Hepatocyte (in vitro differentiated cells): ENCODE measurements around the gene SLC22A15. TPM values are rescaled to one million over a fixed set of nuclear protein-coding genes. Genes with fewer than 3 reads are reported as not detected.

ENCODE experiments used
- DNase-seq: peaks from one replicate; pipeline ENCODE4 v3.0.0-alpha.2; 2016; ENCODE audit warnings: low spot score
- H2AFZ ChIP-seq: fragments of 200-600 bp; sonication (generic); 2 replicates; pipeline ENCODE4 v1.6.0; 2016; ENCODE audit warnings: antibody characterized with exemption, mild to moderate bottlenecking
- H3K27ac ChIP-seq: fragments of 200-600 bp; sonication (generic); 2 replicates; pipeline ENCODE4 v1.5.1; 2016; ENCODE audit warnings: mild to moderate bottlenecking
- H3K27me3 ChIP-seq: fragments of 200-600 bp; sonication (generic); 2 replicates; pipeline ENCODE4 v1.6.1; 2016
- H3K36me3 ChIP-seq: fragments of 200-600 bp; sonication (generic); replicated peaks from 2 replicates; pipeline ENCODE4 v1.5.1; 2016; ENCODE audit warnings: low read depth; ENCODE audit not compliant: insufficient read depth
- H3K4me1 ChIP-seq: fragments of 200-600 bp; sonication (generic); 2 replicates; pipeline ENCODE4 v1.5.1; 2016; ENCODE audit warnings: mild to moderate bottlenecking, moderate library complexity; ENCODE audit not compliant: insufficient read depth
- H3K4me2 ChIP-seq: fragments of 200-600 bp; sonication (generic); 2 replicates; pipeline ENCODE4 v1.6.0; 2016
- H3K4me3 ChIP-seq: fragments of 200-600 bp; sonication (generic); 2 replicates; pipeline ENCODE4 v1.5.1; 2016; ENCODE audit warnings: mild to moderate bottlenecking
- H3K79me2 ChIP-seq: fragments of 200-600 bp; sonication (generic); 2 replicates; pipeline ENCODE4 v1.6.0; 2017; ENCODE audit warnings: mild to moderate bottlenecking
- H3K9me2 ChIP-seq: fragments of 200-600 bp; sonication (generic); replicated peaks from 2 replicates; pipeline ENCODE4 v1.6.0; 2017; ENCODE audit warnings: mild to moderate bottlenecking; ENCODE audit not compliant: insufficient read depth
- H3K9me3 ChIP-seq: fragments of 200-600 bp; sonication (generic); 2 replicates; pipeline ENCODE4 v1.5.1; 2016; ENCODE audit warnings: low read depth, mild to moderate bottlenecking
- H4K20me1 ChIP-seq: fragments of 200-600 bp; sonication (generic); 2 replicates; pipeline ENCODE4 v1.6.0; 2016; ENCODE audit warnings: mild to moderate bottlenecking; ENCODE audit not compliant: insufficient read depth, poor library complexity, severe bottlenecking
- EZH2 ChIP-seq: fragments of 200-600 bp; sonication (generic); IDR thresholded peaks from 2 replicates; pipeline ENCODE4 v1.6.1; 2016; ENCODE audit warnings: antibody characterized with exemption, mild to moderate bottlenecking, borderline replicate concordance
- EZH2phosphoT487 ChIP-seq: fragments of 200-600 bp; sonication (generic); IDR thresholded peaks from one replicate; pipeline ENCODE4 v1.6.1; 2018; ENCODE audit warnings: antibody characterized with exemption, mild to moderate bottlenecking, low read depth, moderate library complexity; ENCODE audit not compliant: unreplicated experiment, severe bottlenecking
- WGBS: methylation state at CpG from one replicate; pipeline ENCODE4 v1.1.6; 2016; ENCODE audit warnings: low lambda C conversion rate; ENCODE audit errors: missing lambda C conversion rate; 5-methylcytosine and 5-hydroxymethylcytosine counted together
- polyA plus RNA-seq: library from polyadenylated mRNA; unstranded; fragments of >200 nt; fragmentation: Nextera tagmentation; extraction: Ambion mirVana; gene quantifications from 2 replicates; pipeline ENCODE4 v1.2.1, GENCODE V29; 2016
- total RNA-seq: library from RNA; depleted of rRNA; stranded (reverse); fragments of >200 nt; gene quantifications from 2 replicates; pipeline ENCODE4 v1.2.3, GENCODE V29; 2014
- TF ChIP-seq, protein P1 (sequence below): fragments of 200-600 bp; sonication (generic); IDR thresholded peaks from 2 replicates; pipeline ENCODE4 v1.5.1; 2016; ENCODE audit warnings: antibody characterized with exemption, mild to moderate bottlenecking; ENCODE audit not compliant: poor library complexity

The SLC22A15 gene
- total and polyA plus RNA-seq, 2 experiments from 2014 or later: 3.4 to 5.4 TPM

DNA sequence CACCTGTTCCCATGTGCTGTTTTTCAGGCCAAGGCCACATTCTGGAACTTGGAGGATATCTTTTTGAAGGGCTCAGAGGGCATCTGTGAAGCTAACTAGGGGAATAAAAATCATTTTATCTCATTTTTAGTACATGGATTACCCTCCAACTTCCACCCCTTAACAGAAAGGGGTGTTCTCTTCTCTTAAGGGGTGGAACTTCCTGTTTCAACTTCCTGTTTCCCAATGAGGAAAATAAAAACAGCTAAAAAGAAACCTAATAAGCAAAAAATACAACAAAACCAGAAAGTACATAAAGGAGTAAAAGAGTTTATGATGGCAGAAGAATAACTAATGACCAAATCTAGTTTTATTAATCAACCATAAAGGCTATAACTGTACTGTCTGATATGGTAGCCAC, 24.8 kb upstream of the SLC22A15 start:
- no peak for DNase-seq
- H3K4me3 ChIP-seq: no peak overlapping the region
- H3K36me3 ChIP-seq: no peaks in the 10 kb centered on the region
- H3K4me2 ChIP-seq: no peak overlapping the region
- no peak overlapping the region for H2AFZ ChIP-seq
- no peaks in the 10 kb centered on the region for H3K9me3 ChIP-seq
- H3K27me3 ChIP-seq: no peaks in the 10 kb centered on the region
- no peaks in the 10 kb centered on the region for H3K4me1 ChIP-seq
- H4K20me1 ChIP-seq: no peaks in the 10 kb centered on the region
- no peak for TF ChIP-seq EZH2
- no peak for TF ChIP-seq EZH2phosphoT487
- H3K27ac ChIP-seq: no peak overlapping the region
- H3K79me2 ChIP-seq: no peaks in the 10 kb centered on the region
- no peaks in the 10 kb centered on the region for H3K9me2 ChIP-seq

DNA sequence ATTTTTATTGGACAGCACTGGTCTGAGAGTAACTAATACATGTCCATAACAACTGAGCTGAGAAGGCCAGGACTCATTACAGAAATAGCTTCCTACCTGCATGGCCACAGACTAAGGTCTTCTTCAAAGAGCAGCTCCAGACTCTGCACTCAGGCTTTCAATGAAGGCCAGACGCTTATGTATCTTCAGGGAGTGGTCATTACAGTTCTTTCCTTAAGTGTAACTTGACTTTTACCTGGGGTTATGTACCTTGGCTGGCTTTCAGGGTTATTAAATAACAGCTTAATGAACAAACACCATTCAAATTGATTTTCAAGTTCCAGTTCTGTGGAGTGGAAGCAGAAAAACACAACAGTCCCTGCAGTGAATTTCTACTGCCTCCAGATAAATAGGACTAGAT, 23.8 kb upstream of the SLC22A15 start:
- Histone ChIP-seq H3K27ac (no peak overlapping the region), H3K4me2 (no peak overlapping the region), H3K36me3 (no peaks in the 10 kb centered on the region), H3K9me2 (no peaks in the 10 kb centered on the region), H2AFZ (no peak overlapping the region), H3K4me1 (no peaks in the 10 kb centered on the region), H4K20me1 (no peaks in the 10 kb centered on the region), H3K4me3 (no peak overlapping the region), H3K27me3 (no peaks in the 10 kb centered on the region), H3K79me2 (no peaks in the 10 kb centered on the region), H3K9me3 (no peaks in the 10 kb centered on the region)
- WGBS: 0% methylated on average over 1 of the region's 1 CpG
- no peak for DNase-seq
- no peak for TF ChIP-seq EZH2phosphoT487
- no peak for TF ChIP-seq EZH2
- TF ChIP-seq, protein P1, sequence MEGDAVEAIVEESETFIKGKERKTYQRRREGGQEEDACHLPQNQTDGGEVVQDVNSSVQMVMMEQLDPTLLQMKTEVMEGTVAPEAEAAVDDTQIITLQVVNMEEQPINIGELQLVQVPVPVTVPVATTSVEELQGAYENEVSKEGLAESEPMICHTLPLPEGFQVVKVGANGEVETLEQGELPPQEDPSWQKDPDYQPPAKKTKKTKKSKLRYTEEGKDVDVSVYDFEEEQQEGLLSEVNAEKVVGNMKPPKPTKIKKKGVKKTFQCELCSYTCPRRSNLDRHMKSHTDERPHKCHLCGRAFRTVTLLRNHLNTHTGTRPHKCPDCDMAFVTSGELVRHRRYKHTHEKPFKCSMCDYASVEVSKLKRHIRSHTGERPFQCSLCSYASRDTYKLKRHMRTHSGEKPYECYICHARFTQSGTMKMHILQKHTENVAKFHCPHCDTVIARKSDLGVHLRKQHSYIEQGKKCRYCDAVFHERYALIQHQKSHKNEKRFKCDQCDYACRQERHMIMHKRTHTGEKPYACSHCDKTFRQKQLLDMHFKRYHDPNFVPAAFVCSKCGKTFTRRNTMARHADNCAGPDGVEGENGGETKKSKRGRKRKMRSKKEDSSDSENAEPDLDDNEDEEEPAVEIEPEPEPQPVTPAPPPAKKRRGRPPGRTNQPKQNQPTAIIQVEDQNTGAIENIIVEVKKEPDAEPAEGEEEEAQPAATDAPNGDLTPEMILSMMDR: no peak

DNA sequence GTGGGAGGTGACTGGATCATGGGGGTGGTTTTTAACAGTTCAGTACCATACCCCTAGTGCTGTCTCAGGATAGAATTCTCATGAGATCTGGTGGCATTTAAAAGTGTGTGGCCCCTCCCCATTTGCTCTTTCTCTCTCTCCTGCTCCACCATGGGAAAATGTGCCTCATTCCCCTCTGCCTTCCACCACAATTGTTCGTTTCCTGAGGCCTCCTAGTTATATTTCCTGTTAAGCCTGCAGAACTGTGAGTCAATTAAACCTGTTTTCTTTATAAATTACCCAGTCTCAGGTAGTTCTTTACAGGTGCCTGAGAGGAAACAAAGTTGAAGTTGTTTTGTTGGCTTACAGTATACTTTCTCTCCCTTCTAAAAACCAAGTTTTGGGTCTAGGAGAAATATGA, 23.1 kb upstream of the SLC22A15 start:
- Histone ChIP-seq H3K4me1 (no peaks in the 10 kb centered on the region), H3K36me3 (no peaks in the 10 kb centered on the region), H3K79me2 (no peaks in the 10 kb centered on the region), H3K4me3 (no peak overlapping the region), H3K9me3 (no peaks in the 10 kb centered on the region), H3K27ac (no peak overlapping the region), H3K4me2 (no peak overlapping the region), H3K9me2 (no peaks in the 10 kb centered on the region), H2AFZ (no peak overlapping the region), H4K20me1 (no peaks in the 10 kb centered on the region), H3K27me3 (peaks cover 3% of the 10 kb centered on the region)
- no peak for TF ChIP-seq EZH2
- TF ChIP-seq, protein P1: no peak
- no peak for TF ChIP-seq EZH2phosphoT487
- WGBS: 76% methylated on average over 1 of the region's 1 CpG
- no peak for DNase-seq

DNA sequence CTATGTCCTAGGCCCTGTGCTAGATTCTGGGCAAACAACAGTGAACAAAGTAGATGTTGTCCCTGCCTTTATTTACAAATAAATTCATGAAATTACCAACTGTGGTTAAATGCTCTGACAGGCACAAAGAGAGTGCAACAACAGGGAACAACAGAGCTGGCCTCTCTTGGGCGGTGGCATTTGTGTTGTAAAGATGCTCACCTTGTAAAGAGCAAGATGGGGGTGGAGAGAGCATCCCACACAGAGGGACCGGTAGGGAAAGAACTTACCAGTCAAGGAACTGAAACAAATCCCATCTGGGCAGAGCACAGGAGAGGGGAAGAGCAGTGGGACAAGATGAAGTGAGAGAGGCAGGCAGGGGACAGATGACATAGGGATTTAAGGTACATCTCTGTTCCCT, 21.6 kb upstream of the SLC22A15 start:
- 69% methylated on average over 2 of the region's 2 CpGs for WGBS
- H3K9me2 ChIP-seq: no peaks in the 10 kb centered on the region
- no peaks in the 10 kb centered on the region for H3K36me3 ChIP-seq

More for the DNA sequence above, 21.6 kb upstream of the SLC22A15 start:
- Histone ChIP-seq H3K4me3 (no peak overlapping the region), H3K27ac (no peak overlapping the region), H3K4me1 (no peaks in the 10 kb centered on the region), H3K79me2 (no peaks in the 10 kb centered on the region), H4K20me1 (no peaks in the 10 kb centered on the region), H2AFZ (no peak overlapping the region), H3K27me3 (peaks cover 6% of the 10 kb centered on the region), H3K9me3 (no peaks in the 10 kb centered on the region), H3K4me2 (no peak overlapping the region)
- TF ChIP-seq, protein P1: no peak
- no peak for DNase-seq
